Mucosa of descending colon (tissue), 3 donors: ENCODE data around the gene BLOC1S2. TPM values are rescaled to one million over a fixed set of nuclear protein-coding genes. Genes with fewer than 3 reads are reported as not detected.
A peak's percentile ranks its signal among the peaks of the same experiment; 100 is the strongest.
"Not testable (repeated sequence)": the region's sequence is repeated elsewhere in the genome, so short reads cannot be mapped to it uniquely, and the experiment has no call there.

ENCODE experiments used
- ATAC-seq: fragments of 200-7000 bp; cut with Tn5 transposase; one replicate; pipeline ENCODE4 v1.9.1; 2020; ENCODE audit warnings: mild to moderate bottlenecking, moderate library complexity
- DNase-seq, 3 donors: peaks; one replicate each; pipeline ENCODE4 v3.0.0-alpha.2; 2020
- H3K36me3 ChIP-seq: fragments of 200-600 bp; one replicate; pipeline ENCODE4 v1.8.0; 2021; ENCODE audit warnings: low read depth, mild to moderate bottlenecking
- H3K4me1 ChIP-seq: fragments of 200-600 bp; one replicate; pipeline ENCODE4 v1.8.0; 2021; ENCODE audit warnings: low read depth, mild to moderate bottlenecking
- H3K4me3 ChIP-seq: fragments of 200-600 bp; one replicate; pipeline ENCODE4 v1.8.0; 2021; ENCODE audit warnings: mild to moderate bottlenecking
- H3K9me3 ChIP-seq: fragments of 200-600 bp; one replicate; pipeline ENCODE4 v1.8.0; 2021; ENCODE audit warnings: mild to moderate bottlenecking
- intact Hi-C, 2 donors: fragments of 100-400 bp; cut with DNase I in 1 of 2; cut with micrococcal nuclease in 1 of 2; formaldehyde crosslinking; loops; one replicate each; pipeline versions ENCODE4 v1.11.0 to v1.11.1; 2022; cut with DNase I, micrococcal nuclease
- total RNA-seq, 3 donors: library from RNA; stranded (reverse); fragmentation: NEBNext Ultra II Directional in 2 of 3; extraction: Animal tissue kit (Norgen Biotek cat#: 25700) in 2 of 3; gene quantifications; one replicate each; pipeline versions ENCODE4 v1.2.1 to v1.2.4, GENCODE V29; 2021 to 2023
- TF ChIP-seq, protein P1 (sequence below): fragments of 200-600 bp; IDR thresholded peaks from one replicate; pipeline ENCODE4 v1.8.0; 2022; ENCODE audit warnings: antibody characterized with exemption, mild to moderate bottlenecking
- donor health status: DM: no; HTN: no; CAD: no; lungs with moderate emphysema.
- donor health status: DM: no; HTN: no; CAD: no.
- donor health status: DM: no; HTN: yes; CAD: no.

The BLOC1S2 gene
- total RNA-seq, 3 donors from 2014 or later = 17.1 to 23.8 (median 18.9) TPM

DNA sequence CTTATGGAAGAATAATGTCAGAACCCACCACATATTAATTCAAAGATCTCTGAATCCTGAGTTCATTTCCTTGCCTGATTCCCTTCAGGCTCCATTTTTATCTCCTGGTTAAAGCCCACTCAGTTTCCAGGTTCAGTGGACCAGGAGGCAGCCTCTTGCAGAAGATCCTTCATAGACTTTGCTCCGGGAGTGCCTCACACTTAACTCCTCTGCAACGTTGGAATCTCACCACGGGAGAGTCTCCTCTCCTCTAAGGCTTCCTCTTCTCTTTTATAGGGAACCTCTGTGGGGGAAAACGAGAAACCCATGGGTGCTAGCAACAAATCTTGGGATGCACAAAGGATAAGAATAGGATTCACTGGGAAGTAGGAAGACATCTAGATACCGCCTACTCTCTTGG lies 1.7 kb upstream of the BLOC1S2 start:
- TF ChIP-seq, protein P1, sequence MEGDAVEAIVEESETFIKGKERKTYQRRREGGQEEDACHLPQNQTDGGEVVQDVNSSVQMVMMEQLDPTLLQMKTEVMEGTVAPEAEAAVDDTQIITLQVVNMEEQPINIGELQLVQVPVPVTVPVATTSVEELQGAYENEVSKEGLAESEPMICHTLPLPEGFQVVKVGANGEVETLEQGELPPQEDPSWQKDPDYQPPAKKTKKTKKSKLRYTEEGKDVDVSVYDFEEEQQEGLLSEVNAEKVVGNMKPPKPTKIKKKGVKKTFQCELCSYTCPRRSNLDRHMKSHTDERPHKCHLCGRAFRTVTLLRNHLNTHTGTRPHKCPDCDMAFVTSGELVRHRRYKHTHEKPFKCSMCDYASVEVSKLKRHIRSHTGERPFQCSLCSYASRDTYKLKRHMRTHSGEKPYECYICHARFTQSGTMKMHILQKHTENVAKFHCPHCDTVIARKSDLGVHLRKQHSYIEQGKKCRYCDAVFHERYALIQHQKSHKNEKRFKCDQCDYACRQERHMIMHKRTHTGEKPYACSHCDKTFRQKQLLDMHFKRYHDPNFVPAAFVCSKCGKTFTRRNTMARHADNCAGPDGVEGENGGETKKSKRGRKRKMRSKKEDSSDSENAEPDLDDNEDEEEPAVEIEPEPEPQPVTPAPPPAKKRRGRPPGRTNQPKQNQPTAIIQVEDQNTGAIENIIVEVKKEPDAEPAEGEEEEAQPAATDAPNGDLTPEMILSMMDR = no peak
- H3K4me1 ChIP-seq = peaks cover 8% of the 10 kb centered on the region
- no peaks in the 10 kb centered on the region for H3K9me3 ChIP-seq
- DNase-seq (no peak), ATAC-seq (no peak)
- H3K4me3 ChIP-seq = no peak overlapping the region
- intact Hi-C loops = no loop called here
- no peaks in the 10 kb centered on the region for H3K36me3 ChIP-seq

DNA sequence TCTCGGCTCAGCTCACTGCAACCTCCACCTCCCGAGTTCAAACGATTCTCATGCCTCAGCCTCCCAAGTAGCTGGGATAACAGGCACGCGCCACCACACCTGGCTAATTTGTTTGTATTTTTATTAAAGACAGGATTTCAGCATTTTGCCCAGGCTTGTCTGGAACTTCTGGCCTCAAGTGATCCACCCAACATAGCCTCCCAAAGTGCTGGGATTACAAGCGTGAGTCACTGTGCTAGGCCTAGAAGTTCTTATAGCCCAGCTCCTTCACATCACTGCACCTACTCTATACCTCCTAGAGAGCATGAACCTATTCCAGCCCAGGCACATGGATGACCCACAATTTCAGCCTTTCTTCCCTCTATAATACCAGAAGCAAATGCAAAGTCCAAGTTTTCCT lies 1.3 kb upstream of the BLOC1S2 start:
- TF ChIP-seq, protein P1 = no peak
- no peaks in the 10 kb centered on the region for H3K36me3 ChIP-seq
- peaks cover 8% of the 10 kb centered on the region for H3K4me1 ChIP-seq
- ATAC-seq (no peak), DNase-seq (no peak)
- no peaks in the 10 kb centered on the region for H3K9me3 ChIP-seq
- intact Hi-C loops = no loop called here
- H3K4me3 ChIP-seq = no peak overlapping the region

DNA sequence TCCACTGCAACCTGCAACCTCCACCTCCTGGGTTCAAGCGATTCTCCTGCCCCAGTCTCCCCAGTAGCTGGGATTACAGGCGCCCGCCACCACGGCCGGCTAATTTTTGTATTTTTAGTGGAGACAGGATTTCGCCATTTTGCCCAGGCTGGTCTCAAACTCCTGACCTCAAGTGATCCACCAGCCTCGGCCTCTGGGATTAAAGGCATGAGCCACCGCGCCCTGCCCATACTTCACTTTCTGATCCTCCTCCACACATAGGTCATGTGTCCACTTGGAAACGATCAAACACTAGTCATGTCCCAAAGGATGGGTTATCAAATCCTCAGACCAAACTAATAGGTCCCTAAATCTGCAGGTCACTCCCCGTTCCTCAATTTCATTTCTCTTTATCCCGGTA lies 1.2 kb downstream of the BLOC1S2 start:
- H3K9me3 ChIP-seq, ATAC-seq, H3K4me3 ChIP-seq, H3K4me1 ChIP-seq, intact Hi-C loops, H3K36me3 ChIP-seq, DNase-seq: not testable (repeated sequence)

DNA sequence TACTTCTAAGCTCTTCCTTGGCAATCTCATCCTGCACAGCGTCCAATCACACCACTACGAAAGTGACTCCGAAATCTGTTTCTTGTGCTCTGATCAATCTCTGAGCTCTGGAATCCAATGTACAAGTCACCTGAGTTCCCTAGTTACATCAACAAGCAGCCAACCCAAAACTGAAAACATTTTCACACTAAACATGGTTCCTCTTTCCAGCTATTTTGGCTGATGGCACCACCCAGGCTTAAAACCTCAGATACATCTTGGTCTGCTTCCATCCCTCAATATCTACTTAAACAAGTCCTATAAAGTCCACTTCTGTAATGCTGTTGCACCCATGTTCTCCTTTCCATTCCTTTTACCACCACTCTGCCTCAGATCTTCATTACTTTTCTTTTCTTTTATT lies 3.6 kb downstream of the BLOC1S2 start:
- TF ChIP-seq, protein P1 = no peak
- Histone ChIP-seq H3K9me3 (no peaks in the 10 kb centered on the region), H3K4me1 (peaks cover 8% of the 10 kb centered on the region), H3K36me3 (no peaks in the 10 kb centered on the region), H3K4me3 (no peak overlapping the region)
- ATAC-seq (no peak), DNase-seq (no peak)
- intact Hi-C loops = no loop called here

DNA sequence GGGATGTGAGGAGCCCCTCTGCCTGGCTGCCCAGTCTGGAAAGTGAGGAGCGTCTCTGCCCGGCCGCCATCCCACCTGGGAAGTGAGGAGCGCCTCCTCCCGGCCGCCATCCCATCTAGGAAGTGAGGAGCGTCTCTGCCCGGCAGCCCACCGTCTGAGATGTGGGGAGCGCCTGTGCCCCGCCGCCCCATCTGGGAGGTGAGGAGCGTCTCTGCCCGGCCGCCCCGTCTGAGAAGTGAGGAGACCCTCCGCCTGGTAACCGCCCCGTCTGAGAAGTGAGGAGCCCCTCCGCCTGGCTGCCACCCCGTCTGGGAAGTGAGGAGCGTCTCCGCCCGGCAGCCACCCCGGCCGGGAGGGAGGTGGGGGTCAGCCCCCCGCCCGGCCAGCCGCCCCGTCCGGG lies 9.5 kb downstream of the BLOC1S2 start:
- H3K4me3 ChIP-seq, H3K4me1 ChIP-seq, DNase-seq, H3K36me3 ChIP-seq, H3K9me3 ChIP-seq, ATAC-seq, intact Hi-C loops: not testable (repeated sequence)

DNA sequence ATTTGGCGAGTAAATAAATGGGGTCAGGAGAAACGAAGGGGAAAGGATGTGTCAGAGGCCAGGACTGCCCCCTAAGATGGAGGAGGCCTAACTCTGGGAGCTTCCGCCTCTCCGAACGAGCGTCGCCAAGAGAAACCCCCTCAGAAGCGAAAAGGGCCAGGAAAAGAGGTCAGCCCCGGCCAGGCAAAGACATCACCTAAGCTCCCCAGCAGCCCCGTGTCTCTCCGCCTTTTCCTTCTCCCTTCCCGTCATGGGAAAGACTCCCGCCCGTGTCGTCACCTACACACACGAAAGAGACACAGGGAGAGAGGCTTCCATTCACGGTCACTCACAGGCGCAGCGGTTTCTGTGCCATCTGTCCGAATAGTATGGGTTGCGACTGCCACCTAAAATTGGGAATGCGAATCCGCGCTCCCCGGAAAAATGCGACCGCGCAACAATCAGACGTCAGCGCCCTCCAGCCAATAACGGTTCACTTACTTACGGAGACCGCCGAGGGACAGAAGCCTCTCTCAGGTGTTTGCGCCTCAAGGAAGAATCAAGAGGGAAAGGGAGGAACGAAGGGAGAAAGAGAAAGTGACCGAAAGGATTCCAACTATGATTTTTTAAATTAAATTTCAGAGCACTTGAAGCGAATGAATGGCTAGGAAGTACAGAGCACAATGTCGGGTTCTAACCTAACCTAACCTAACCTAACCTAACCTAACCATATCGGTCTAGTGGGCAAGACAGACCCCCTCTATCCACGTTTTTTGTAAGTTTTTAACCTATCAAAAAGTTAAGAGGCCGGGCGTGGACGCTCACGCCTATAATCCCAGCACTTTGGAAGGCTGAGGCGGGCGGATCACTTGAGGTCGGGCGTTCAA lies 19.0 kb downstream of the BLOC1S2 start, which contains the start of gene CWF19L1:
Gene CWF19L1, minus strand, starts transcription at position 400 of the 866 bp plus-strand sequence. Its CDS starts 45 bp downstream, at position 355.
- ATAC-seq = peak; percentile 100
- DNase-seq = peak; percentile 88 to 93 (median 90)
- intact Hi-C loops = no loop called here
- TF ChIP-seq, protein P1 = no peak
- Histone ChIP-seq H3K4me1 (peaks cover 14% of the 10 kb centered on the region), H3K4me3 (peak within 1 kb of the TSS; percentile 62), H3K9me3 (no peaks in the 10 kb centered on the region), H3K36me3 (no peaks in the 10 kb centered on the region)
